Osteocyte (in vitro differentiated cells): ENCODE data around the gene TDRD7. TPM values are rescaled to one million over a fixed set of nuclear protein-coding genes. Genes with fewer than 3 reads are reported as not detected.
A peak's percentile ranks its signal among the peaks of the same experiment; 100 is the strongest.

Experiments used
- DNase-seq: peaks from one replicate; pipeline ENCODE4 v3.0.0; 2021; ENCODE audit warnings: mixed read lengths; ENCODE audit not compliant: unreplicated experiment; ENCODE audit errors: extremely low spot score
- H3K27ac Mint-ChIP-seq: one replicate; pipeline ENCODE4 v1.8.0; 2021; ENCODE audit warnings: mild to moderate bottlenecking, mixed read lengths; ENCODE audit not compliant: unreplicated experiment
- H3K27me3 Mint-ChIP-seq: one replicate; pipeline ENCODE4 v1.8.0; 2021; ENCODE audit warnings: mixed read lengths; ENCODE audit not compliant: unreplicated experiment
- H3K36me3 Mint-ChIP-seq: one replicate; pipeline ENCODE4 v1.8.0; 2021; ENCODE audit warnings: mixed read lengths; ENCODE audit not compliant: unreplicated experiment
- H3K4me1 Mint-ChIP-seq: one replicate; pipeline ENCODE4 v1.8.0; 2021; ENCODE audit warnings: mixed read lengths; ENCODE audit not compliant: unreplicated experiment
- H3K4me3 Mint-ChIP-seq: one replicate; pipeline ENCODE4 v1.8.0; 2021; ENCODE audit warnings: mild to moderate bottlenecking, moderate library complexity, mixed read lengths; ENCODE audit not compliant: unreplicated experiment
- H3K9me3 Mint-ChIP-seq: one replicate; pipeline ENCODE4 v1.8.0; 2021; ENCODE audit warnings: mixed read lengths; ENCODE audit not compliant: unreplicated experiment
- CTCF ChIP-seq: fragments of 200-600 bp; sonication (generic); IDR thresholded peaks from 2 replicates; pipeline ENCODE4 v1.5.0; 2021; ENCODE audit warnings: antibody characterized with exemption, mild to moderate bottlenecking, moderate library complexity
- long read RNA-seq: library from polyadenylated mRNA; unstranded; transcript quantifications from one replicate; pipeline ENCODE4 v2.0.0, GENCODE V29; 2021
- total RNA-seq: library from RNA; stranded (reverse); gene quantifications from 2 replicates; pipeline ENCODE4 v1.2.1, GENCODE V29; 2021

The TDRD7 gene
- 8.6 and 11.0 TPM in 2 replicates for total RNA-seq
- long read RNA-seq, partial matches to known transcripts, result 5 of 6 reads
- long read RNA-seq, other reads (novel, unspliced or antisense), result 0 of 6 reads

- peaks cover 13% of the 10 kb centered on the region for H3K4me1 Mint-ChIP-seq
- peak; percentile 96 for DNase-seq
- H3K27me3 Mint-ChIP-seq, result peaks cover 21% of the 10 kb centered on the region
- no peaks in the 10 kb centered on the region for H3K36me3 Mint-ChIP-seq
- H3K4me3 Mint-ChIP-seq, result peak within 1 kb of the TSS; percentile 89
- no peaks in the 10 kb centered on the region for H3K9me3 Mint-ChIP-seq
- peak within 1 kb of the TSS; percentile 61 for H3K27ac Mint-ChIP-seq
- peak; percentile 100 for TF ChIP-seq CTCF
Observed at GRCh38 chr9:97411789-97412625, at the start of gene TDRD7. Gene TDRD7, plus strand, starts transcription at chr9:97412096. Its CDS starts 16,370 bp downstream, at chr9:97428466.

- Mint-ChIP-seq H3K36me3 (peaks cover 25% of the 10 kb centered on the region), H3K9me3 (no peaks in the 10 kb centered on the region), H3K4me1 (no peaks in the 10 kb centered on the region), H3K4me3 (no peak overlapping the region), H3K27ac (no peak overlapping the region), H3K27me3 (no peaks in the 10 kb centered on the region)
- DNase-seq, result no peak
- no peak for TF ChIP-seq CTCF
Observed at GRCh38 chr9:97362777-97363545, 48.9 kb upstream of the TDRD7 start.

GRCh38 chr9:97363661-97364299, 48.1 kb upstream of the TDRD7 start:
- no peak for DNase-seq
- H3K4me1 Mint-ChIP-seq, result no peaks in the 10 kb centered on the region
- no peak overlapping the region for H3K27ac Mint-ChIP-seq
- H3K9me3 Mint-ChIP-seq, result peaks cover 6% of the 10 kb centered on the region
- no peaks in the 10 kb centered on the region for H3K27me3 Mint-ChIP-seq
- TF ChIP-seq CTCF, result no peak
- no peak overlapping the region for H3K4me3 Mint-ChIP-seq
- peaks cover 28% of the 10 kb centered on the region for H3K36me3 Mint-ChIP-seq

GRCh38 chr9:97364769-97365490, 47.0 kb upstream of the TDRD7 start:
- Mint-ChIP-seq H3K36me3 (peaks cover 36% of the 10 kb centered on the region), H3K4me3 (no peak overlapping the region), H3K27me3 (no peaks in the 10 kb centered on the region), H3K4me1 (no peaks in the 10 kb centered on the region), H3K9me3 (peaks cover 10% of the 10 kb centered on the region), H3K27ac (no peak overlapping the region)
- DNase-seq, result no peak
- TF ChIP-seq CTCF, result no peak
